ENCODE results near the gene SEPTIN2.
"Not testable (repeated sequence)": the region's sequence is repeated elsewhere in the genome, so short reads cannot be mapped to it uniquely, and the experiment has no call there.

The SEPTIN2 gene

DNA sequence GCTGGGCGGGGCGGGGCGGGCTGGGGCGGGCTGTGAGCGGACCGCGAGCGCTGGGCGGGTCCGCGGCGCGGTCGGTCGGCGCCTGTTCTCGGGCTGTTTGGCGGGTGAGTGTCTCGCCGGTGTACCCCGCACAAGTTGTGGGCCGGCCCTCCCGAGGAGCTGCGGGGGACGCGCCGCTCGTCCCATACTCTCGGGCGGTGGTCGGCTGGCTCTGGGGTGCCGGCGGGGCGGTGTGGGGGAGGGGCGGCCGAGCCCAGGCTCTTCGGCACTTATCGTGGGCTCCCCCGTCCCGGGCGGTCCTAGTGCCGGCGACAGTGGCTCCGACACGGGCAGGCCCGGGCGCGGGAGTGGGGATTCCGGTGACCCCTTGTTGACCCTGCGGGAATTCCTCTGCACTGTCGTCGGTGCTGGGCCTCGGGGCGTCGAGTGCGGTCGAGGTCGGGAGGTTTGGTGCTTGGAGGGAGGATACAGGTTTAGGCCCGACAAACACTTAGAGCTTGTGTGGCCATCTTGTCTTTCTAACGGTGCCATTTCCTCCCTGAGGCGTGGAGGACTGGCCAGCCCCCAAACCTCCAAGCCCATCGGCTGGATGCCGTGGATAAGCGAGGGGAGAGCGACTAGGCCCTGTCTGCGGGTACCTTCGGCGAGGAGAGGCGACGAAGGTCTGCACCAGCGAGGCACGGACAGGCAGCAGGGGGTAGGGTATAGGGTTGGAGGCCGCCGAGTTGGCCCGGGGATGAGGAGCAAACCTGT lies at the start of gene SEPTIN2:
TSS of gene SEPTIN2 (plus strand) at position 47 of the 753 bp plus-strand sequence. CDS start 8,308 bp downstream, outside the sequence.
- DNase-seq, result peak; percentile 62

DNA sequence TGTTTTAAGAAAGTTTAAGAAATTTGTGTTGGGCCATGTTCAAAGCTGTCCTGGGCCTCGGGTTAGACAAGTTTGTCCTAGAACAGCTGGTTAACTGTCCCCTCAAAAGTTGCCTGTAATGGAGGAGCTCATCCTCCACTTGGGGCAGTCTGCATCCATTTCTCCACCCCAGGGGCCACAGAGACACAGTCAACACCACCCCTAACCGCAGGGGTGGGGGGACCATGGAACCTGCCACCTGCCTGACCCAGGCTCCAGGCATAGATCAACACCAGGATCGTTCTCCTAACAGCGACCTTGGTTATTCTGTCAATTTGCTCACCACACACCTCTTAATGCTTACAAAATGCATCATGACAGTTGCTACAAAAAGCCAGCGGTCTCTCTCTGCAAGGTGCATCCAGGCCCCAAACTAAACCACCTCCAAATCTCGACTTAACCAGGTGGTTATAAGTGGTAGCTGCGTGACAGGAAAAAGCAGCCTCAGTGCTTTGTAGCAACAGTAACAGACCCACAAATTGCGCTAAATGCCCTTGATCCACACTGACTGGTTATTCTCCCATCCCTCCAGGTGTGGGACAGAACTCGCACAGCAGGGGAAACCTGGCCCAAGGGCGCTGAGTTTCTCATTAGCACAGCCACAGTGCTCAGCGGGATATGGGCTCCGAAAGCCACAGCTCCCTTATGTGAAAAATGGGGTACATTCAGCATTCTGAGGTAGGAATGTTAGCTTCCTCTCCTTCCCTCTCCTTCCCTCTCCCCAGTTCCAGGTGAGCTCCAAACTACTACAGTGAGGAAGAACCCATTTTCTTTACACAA lies 48.3 kb upstream of the SEPTIN2 start:
- DNase-seq, result no peak

DNA sequence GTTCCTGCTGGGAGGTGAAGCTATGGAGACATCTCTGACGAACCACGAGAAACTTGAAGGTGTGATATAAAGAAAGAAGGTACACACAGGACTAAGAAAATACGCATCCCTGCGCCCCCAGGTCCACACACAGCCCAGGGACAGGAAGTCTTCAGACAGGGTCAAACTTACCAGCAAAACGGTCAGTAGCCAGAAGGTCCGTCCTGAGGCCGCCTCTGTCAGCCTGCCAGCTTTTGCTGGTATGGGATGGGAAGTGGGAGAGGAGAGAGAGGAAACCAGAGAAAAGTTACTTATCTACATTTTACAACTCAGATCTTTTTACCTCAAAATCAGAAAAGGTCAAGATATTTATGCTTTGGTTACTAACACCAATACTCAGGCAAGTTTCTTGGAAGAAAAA lies 47.4 kb upstream of the SEPTIN2 start:
- DNase-seq, result no peak

DNA sequence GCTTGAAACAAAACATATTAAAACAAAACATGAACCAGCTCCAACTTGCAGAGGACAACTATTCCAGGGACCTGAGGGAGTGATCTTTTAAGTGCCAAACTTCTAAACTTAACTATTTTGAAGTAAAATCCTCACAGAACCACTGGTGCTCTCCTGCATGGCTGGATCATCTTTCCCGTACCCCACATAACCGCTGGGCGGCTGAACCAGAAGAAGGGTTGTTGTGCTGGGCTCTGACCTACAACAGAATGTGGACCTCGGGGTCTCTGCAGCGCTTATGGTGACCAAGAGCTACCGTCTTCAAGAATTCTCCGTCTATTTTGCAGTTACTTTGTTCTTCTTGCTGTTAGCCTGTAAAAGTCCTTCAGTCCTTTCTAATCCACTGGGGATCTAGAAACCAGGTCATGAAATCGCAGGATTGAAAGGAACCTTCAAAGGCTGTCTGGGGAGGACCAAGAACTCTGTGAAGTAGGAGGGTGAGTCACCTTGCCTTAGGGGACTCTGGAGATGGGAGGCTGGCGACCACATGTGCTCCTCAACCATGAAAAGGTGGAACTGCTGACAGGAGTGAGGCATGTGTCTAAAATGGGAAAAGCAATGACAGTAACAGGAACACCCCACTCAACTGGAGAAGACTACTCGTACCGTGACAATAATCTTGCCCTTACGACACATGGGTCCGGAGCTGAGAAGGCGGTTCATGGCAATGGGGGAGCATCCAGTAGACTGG lies 46.8 kb upstream of the SEPTIN2 start:
- DNase-seq, result no peak

DNA sequence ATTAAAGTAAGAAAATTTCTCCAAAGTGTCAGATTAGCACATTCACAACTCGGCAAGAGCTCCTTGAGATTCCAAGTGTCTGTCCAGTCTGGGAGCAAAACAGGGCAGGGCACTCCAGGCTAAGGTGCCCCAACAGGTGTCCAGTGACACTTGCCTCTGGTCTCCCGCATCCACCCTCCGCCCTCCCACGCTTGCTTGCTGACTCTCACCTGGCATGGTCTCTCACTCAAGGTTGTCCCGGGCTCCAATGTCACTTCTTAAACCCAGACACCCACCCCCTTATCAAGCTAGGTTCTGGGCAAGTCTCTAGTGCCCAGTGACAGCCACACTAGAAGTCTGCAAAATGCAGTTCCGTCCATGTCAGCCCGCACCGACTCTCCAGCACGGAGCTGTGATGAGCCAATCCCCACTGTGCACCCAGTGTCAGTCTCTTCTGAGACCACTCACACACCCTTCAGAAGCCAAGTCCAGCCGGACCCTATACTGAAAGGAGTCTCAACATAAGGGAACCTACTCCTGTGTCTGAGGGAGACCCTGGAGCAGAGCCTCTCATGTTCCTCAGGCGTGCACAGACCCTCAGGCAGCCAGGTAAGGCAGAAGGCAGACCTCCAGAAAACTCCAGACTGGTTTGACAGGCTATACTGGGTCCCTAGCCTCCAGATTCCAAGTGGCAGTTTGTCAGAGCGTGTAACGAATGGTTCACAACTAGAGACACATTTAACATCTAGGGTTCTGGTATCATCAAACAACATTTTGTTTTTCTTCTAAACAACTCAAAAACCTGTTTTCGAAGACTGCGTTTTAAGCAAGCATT lies 45.8 kb upstream of the SEPTIN2 start:
- DNase-seq, result no peak

DNA sequence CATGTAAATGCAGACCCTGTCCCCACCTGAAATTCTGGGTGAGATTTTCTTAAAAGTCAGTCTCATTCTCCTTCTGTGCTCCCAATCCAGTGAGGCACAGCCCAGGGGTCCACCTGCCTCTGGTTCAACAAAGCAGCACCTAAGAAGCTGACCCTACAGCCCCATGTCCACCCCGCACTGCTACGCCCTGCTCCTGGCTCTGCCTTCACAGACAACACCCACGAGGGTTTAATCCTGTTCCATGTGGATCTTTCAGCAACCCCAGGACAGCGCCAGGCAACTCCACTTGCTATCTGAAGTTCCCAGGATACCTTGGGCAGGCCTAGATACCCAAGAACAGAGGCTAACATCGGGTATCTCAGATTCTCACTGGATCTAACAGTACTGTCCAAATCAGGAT lies 45.2 kb upstream of the SEPTIN2 start:
- DNase-seq, result no peak

DNA sequence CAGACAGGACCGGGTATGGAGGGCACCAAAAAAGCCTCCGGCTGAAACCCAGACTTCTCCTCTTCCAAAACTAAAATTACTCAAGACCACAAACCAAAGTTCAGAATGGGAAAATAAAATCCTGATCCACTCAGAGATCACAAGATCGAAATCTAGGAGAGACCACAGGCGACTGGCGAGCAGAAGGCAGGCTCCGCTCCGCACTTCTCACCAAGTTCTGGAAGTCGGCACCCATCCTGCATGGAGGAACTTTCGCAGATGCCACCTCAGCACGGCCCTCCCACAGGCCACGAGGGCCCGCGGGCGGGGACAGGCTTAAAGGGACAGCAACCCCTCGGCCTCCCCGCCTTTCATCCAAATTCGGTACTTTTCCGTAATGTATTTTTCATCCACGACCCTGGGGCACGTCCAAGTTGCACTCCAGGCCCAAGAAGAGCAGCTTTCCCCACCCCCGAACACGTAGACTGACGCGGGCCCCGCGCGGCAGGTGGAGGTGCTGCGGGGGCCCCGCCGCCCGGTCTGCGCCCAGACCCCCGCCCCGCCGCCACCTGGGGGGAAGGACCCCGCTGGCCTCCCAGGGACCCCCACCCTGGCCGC lies 43.9 kb upstream of the SEPTIN2 start:
- peak; percentile 80 for DNase-seq

DNA sequence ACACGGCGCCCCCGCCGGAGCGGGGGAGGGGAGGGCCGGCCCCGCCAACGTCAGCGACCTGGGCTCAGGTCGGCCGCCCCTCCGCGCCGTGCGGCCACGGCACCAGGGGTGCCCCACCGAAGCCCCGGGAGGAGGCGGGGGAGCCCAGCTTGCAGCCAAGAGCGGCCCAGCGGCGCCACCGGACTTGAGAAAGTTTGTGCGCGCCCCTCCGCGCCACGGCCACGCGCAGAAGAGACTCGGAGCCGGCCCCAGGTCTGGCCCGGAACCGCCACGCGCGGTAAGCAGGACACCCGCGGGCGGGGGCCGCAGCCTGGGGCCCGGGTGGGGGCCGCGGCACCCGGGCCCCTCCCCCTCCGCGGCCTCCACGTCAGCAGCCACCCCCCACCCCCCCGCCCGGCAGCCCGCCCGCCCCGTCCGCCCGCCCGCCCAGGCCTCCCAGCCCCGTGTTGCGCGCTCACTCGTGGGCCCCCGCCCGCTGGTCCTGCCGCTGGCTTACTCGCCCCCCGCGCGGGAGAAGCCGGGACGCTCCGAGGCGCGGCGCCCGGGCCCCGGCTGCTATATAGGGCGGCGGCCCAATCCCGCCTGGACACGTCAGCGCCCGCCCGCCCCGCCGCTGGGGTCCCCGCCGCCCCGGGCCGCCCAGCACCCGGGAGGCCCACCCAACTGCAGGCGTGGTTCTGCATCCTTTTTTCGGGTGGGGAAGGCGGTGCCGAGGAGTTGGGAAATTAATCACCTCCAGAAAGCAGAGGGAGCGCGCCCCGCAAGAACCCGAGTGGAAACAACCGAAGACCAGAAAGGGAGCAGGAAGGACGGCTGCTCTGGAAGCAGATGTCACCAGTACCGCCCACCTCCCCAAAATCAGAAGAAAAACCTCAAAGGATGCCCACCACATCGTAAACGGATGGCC lies 43.2 kb upstream of the SEPTIN2 start:
- DNase-seq, result peak; percentile 33

DNA sequence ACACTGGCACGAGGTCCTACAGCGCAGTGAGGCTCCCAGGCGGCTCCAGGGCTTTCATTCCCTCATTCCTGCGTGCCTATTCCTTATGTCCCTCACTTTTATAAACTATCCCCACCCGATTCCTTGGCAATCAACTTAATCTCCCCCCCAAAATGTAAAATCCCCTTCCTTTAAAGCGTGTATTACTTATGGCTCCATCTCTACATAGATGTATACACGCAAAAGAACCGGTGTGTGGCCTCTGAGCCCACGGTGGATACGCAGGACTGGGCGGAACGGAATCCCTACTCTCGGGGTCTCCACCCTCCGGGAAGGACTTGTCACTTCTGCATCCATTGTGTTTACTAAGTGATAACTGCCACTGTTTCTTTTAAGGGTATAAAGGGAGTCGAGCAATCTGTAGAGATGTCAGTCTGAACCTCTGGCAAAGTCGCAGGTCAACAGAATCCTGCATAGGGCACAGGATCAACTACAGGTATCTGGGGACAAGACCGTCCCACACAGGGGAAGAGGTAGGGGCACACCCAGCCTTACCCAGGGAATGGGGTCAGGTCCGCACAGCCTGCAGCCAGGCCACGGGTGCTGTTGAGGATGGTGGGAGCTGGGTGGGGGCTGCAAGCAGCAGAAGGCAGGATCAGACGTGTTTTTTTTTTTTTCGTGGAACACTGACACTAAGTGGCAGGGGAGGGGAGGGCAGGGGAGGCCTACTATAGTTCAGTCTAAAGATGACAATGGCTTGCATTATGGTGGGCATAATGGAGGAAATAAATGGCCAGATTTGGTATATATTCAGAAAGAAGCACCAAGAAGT lies 42.3 kb upstream of the SEPTIN2 start:
- no peak for DNase-seq

DNA sequence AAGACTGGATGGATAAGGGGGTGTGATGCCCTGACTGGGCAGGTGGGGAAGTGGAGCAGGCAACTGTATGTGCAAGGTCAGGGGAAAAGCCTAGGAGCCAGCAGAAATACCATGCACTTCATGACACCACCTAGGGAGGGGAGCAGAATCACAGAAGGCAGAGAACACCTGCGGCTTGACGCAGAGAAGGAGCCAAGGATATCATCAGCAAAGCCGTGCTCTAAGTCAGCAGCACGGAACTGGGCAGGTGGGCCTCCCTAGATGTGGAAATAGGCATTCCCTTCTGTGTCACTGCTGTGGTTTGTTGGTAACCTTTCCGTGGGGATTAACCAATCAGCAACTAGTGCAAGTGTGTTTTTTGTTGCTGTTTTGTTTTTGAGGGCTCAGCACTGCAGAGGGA lies 41.6 kb upstream of the SEPTIN2 start:
- no peak for DNase-seq

DNA sequence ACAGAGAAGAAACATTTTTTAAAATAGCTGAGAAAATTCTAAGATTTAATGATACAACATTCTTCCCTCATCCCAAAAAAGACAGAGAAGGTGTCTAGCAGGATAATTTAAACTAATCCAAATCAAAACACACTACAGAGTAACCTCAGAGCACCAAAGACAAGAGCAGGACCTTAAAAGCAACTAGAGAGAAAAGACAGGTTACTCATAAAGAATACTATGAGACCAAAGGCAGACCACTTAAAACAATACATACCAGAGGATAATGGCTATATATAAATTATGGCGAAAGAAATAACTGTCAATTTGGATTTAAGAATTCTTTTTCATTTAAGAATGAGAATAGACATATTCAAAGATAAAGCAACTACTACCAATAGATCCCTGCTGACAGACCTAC lies 40.2 kb upstream of the SEPTIN2 start:
- DNase-seq, result no peak

DNA sequence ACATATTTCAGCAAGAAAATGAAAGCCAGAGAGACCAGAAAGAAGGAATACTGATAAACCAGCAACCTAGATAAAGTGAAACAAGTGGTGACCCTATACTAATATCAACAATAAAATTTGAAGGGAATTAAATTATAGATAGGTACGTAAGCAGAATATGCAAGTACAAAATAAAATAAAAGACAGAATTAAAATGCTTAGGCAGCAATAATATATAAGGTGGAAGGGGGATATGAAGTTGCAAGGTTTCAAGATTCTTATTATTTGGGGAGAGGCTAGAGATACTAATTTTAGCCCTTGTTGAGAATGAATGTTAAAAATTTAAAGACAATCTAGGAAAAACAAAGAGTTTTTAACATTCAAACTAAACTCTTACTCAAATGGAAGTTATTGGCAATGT lies 39.8 kb upstream of the SEPTIN2 start:
- DNase-seq, result no peak

DNA sequence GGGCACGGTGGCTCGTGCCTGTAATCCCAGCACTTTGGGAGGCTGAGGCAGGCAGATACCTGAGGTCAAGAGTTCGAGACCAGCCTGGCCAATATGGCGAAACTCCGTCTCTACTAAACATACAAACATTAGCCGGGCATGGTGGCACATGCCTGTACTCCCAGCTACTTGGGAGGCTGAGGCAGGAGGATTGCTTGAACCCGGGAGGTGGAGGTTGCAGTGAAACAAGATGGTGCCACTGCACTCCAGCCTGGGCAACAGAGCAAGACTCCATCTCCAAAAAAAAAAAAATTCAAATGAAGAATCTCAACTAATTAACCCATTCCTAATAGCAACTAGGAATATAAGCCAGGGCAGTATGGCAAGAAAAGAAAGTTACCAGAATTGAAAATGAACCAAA lies 37.4 kb upstream of the SEPTIN2 start:
- not testable (repeated sequence) for DNase-seq

DNA sequence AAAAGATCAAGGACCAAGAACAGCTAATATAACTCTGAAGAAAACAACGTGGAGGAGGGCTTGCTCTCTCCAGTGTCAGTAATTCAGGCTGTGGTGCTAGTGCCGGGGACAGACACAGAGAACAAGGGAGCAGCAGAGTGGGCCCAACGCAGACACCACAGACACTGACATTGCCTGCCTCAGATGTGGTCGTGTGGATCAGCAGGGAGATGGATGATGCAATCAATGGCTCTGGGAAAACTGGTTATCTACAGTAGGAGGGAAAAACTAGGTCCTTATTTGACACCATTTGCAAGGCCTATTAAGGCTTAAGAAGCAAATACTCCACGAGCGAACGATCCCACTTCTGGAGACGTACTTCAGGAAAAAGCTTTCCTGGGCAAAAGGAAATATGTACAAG lies 36.3 kb upstream of the SEPTIN2 start:
- DNase-seq, result peak; percentile 10

DNA sequence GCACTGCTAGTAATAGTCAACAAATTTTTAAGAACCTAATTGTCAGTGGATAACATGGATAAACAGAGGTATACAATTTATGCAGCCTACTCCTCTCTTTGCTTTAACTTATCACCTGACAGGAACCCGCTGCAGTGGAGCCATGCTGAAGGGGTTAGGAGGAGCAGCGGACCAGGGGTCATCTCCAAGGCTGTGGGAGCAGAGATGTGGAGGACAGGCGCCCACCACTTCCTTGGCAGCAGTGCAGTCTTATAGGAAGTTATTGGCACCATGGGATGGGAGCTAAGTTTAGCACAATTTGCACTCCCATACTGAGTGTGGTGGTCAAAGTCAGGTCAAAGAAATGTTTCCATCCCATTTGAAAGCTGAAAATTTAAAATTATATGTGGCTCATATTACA lies 35.9 kb upstream of the SEPTIN2 start:
- DNase-seq, result no peak

DNA sequence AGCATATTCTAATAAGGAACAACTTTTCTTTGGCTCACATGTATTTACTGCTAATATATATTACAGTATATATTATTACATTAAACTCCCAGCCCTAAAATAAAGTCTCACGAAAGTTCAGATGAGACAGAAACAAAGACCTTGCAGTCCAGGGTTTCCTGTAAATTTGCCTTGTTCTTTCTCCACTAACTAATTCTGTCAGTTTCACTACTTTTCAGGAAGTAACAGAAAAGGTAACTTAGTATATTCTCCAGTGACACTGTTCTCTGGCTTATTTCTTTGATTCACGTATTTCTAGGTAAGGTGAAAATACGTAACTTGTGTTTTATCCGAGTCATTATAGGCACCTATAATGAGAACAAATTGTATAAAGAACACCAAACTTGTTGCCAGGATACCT lies 35.4 kb upstream of the SEPTIN2 start:
- no peak for DNase-seq

DNA sequence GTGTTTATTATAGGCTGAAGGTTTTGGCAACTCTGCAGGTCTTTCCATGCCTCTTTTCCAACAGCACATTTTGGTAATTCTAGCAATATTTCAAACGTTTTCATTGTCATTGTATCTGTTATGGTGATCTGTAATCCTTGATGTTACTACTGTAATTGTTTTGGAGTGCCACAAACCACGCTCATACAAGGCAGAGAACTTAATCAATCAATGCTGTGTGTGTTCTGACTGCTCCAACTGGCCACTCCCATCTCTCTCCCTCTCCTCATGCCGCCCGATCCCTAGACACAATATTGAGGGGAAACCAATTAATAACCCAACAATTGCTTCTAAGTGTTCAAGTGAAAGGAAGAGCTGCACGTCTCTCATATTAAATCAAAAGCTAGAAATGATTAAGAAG lies 33.2 kb upstream of the SEPTIN2 start:
- DNase-seq, result no peak

DNA sequence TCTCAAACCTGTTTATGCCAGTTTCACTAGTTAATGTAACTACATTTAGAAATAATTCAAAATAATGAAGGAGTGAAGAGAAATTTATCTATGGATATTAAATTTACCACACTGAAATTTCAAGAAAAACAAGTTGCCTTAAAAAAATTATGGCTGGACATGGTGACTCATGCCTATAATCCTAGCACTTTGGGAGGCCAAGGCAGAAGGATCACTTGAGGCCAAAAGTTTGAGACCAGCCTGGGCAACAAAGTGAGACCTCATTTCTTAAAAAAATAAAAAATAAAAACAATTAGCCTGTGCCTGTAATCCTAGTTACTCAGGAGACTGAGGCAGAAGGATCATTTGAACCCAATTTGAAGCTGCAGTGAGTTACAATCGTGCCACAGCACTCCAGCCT lies 30.1 kb upstream of the SEPTIN2 start:
- no peak for DNase-seq

DNA sequence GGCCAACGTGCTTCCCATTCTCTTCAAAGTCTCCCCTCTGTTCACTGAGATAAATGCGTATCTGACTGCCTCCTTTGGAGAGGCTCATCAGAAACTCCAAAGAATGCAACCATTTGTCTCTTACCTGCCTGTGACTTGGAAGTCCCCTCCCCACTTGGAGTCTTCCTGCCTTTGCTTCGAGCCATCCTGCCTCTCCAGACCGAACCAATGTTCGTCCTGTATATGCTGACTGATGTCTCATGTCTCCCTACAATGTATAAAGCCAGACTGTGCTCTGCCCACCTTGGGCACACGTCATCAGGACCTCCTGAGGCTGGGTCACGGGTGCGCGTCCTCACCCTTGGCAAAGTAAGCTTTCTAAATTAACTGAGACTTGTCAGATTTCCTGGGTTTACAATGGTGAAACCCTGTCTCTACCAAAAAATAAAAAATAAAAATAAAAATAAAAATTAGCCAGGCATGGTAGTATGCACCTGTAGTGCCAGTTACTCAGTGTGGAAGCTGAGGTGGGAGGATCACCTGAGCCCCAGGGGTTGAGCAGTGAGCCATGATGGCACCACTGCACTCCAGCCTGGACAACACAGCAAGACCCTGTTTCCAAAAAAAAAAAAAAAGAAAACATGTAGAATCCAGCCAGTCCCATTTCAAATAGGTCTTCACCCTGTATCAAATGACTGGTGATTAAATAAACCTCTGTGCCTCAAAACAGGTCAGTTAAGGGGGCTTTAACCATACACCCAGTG lies 29.2 kb upstream of the SEPTIN2 start:
- no peak for DNase-seq

Measured in inflammatory macrophage treated with lipopolysaccharide for 4 hours (primary cell).